Stimulated activated CD8-positive, alpha-beta memory T cell treated with anti-CD3 and anti-CD28 coated beads, Interleukin-7, amount 100 ng/mL, for 48 hours (primary cell): ENCODE data around the gene TMEM214.

Experiments
- DNase-seq, 2 donors: peaks; one replicate each; pipeline ENCODE4 v3.0.0-alpha.2; 2020; ENCODE audit warnings: low read depth in 1 of 2; ENCODE audit errors: extremely low read depth in 1 of 2

TMEM214 gene

GRCh38 chr2:27039426-27039825, 6.7 kb downstream of the TMEM214 start:
- no peak for DNase-seq

- DNase-seq: no peak
Measured at GRCh38 chr2:27039871-27040270, 7.1 kb downstream of the TMEM214 start.

GRCh38 chr2:27040282-27040681, 7.5 kb downstream of the TMEM214 start:
- DNase-seq: no peak

GRCh38 chr2:27041752-27042151, 9.0 kb downstream of the TMEM214 start:
- DNase-seq: no peak

GRCh38 chr2:27042159-27042661, 9.4 kb downstream of the TMEM214 start:
- DNase-seq: no peak

- DNase-seq: no peak
Measured at GRCh38 chr2:27042985-27043634, 10.3 kb downstream of the TMEM214 start.

- peak; percentile 58 to 65 for DNase-seq
Measured at GRCh38 chr2:27049422-27050280, 16.9 kb downstream of the TMEM214 start.

GRCh38 chr2:27050281-27050995, 17.7 kb downstream of the TMEM214 start:
- peak; percentile 74 to 75 for DNase-seq

- peak; percentile 81 to 92 for DNase-seq
Measured at GRCh38 chr2:27050996-27051901, 18.5 kb downstream of the TMEM214 start, which contains the start of gene AGBL5. TSS of gene AGBL5 (plus strand) at chr2:27051668. CDS start at chr2:27052959, 1,291 bp downstream.

GRCh38 chr2:27051902-27052645, 19.3 kb downstream of the TMEM214 start:
- no peak for DNase-seq

- DNase-seq: no peak
Measured at GRCh38 chr2:27053321-27053720, 20.6 kb downstream of the TMEM214 start.

GRCh38 chr2:27053776-27054175, 21.0 kb downstream of the TMEM214 start:
- no peak for DNase-seq

- DNase-seq: no peak
Measured at GRCh38 chr2:27054721-27055120, 22.0 kb downstream of the TMEM214 start.

- no peak for DNase-seq
Measured at GRCh38 chr2:27057184-27057583, 24.4 kb downstream of the TMEM214 start.

GRCh38 chr2:27058210-27058609, 25.4 kb downstream of the TMEM214 start:
- DNase-seq: no peak

GRCh38 chr2:27059141-27059820, 26.5 kb downstream of the TMEM214 start:
- DNase-seq: no peak

GRCh38 chr2:27060323-27060722, 27.6 kb downstream of the TMEM214 start:
- no peak for DNase-seq

GRCh38 chr2:27065128-27065527, 32.4 kb downstream of the TMEM214 start:
- no peak for DNase-seq

- DNase-seq: no peak
Measured at GRCh38 chr2:27067385-27067784, 34.6 kb downstream of the TMEM214 start.
